ENCODE data around the gene SNX7.

DNA sequence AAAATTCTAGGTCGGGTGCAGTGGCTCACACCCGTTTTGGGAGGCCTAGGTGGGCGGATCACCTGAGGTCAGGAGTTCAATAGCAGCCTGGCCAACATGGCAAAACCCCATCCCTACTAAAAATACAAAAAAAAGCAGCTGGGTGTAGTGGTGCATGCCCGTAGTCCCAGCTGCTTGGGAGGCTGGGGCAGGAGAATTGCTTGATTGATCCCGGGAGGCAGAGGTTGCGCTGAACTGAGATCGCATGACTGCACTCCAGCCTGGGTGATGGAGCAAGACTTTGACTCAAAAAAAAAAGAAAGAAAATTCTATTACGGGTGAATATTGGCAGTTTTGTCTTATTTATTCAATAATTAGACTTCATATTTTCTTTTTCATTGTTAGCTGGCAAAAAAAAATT is 62.1 kb downstream of the SNX7 start:
- TF ChIP-seq, protein P1, sequence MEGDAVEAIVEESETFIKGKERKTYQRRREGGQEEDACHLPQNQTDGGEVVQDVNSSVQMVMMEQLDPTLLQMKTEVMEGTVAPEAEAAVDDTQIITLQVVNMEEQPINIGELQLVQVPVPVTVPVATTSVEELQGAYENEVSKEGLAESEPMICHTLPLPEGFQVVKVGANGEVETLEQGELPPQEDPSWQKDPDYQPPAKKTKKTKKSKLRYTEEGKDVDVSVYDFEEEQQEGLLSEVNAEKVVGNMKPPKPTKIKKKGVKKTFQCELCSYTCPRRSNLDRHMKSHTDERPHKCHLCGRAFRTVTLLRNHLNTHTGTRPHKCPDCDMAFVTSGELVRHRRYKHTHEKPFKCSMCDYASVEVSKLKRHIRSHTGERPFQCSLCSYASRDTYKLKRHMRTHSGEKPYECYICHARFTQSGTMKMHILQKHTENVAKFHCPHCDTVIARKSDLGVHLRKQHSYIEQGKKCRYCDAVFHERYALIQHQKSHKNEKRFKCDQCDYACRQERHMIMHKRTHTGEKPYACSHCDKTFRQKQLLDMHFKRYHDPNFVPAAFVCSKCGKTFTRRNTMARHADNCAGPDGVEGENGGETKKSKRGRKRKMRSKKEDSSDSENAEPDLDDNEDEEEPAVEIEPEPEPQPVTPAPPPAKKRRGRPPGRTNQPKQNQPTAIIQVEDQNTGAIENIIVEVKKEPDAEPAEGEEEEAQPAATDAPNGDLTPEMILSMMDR (IDR thresholded peaks at IDR 0.05 in 4 of 5, conservative IDR thresholded peaks at IDR 0.05 in 1 of 5), result no peak
- TF ChIP-seq POLR2A (IDR thresholded peaks at IDR 0.05), result no peak
